Neural progenitor cell (in vitro differentiated cells): Measurements from ENCODE around the gene ADAMTSL1.

Experiments used
- EZH2 ChIP-seq: fragments of 200-600 bp; sonication (generic); IDR thresholded peaks from 2 replicates; pipeline ENCODE4 v1.6.1; 2017; ENCODE audit warnings: antibody characterized with exemption, mild to moderate bottlenecking, moderate library complexity
- EZH2phosphoT487 ChIP-seq: fragments of 200-600 bp; sonication (generic); IDR thresholded peaks from 2 replicates; pipeline ENCODE4 v1.6.1; 2017; ENCODE audit warnings: antibody characterized with exemption
- TF ChIP-seq, protein P1 (sequence below): fragments of 200-600 bp; sonication (generic); IDR thresholded peaks from 2 replicates; pipeline ENCODE4 v1.5.1; 2017; ENCODE audit warnings: antibody characterized with exemption, mild to moderate bottlenecking

DNA sequence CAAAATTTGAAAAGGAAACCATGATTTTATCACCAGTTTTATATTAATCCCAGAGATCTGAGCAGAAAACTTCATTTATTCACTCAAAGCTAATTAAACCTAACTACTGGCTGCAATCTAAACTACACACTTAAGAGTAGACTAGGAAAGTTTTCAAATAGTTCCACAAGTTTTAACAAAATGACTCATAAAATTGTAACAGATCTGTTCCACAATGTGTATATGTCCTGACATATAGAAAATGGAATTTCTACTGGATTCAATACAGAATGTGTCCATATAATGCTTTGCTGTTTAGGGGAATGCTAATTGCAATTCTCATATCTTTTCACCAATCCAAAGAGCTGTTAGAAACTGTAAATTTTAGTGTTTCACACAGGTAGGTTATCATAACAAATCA is 40.3 kb upstream of the ADAMTSL1 start:
- TF ChIP-seq, protein P1, sequence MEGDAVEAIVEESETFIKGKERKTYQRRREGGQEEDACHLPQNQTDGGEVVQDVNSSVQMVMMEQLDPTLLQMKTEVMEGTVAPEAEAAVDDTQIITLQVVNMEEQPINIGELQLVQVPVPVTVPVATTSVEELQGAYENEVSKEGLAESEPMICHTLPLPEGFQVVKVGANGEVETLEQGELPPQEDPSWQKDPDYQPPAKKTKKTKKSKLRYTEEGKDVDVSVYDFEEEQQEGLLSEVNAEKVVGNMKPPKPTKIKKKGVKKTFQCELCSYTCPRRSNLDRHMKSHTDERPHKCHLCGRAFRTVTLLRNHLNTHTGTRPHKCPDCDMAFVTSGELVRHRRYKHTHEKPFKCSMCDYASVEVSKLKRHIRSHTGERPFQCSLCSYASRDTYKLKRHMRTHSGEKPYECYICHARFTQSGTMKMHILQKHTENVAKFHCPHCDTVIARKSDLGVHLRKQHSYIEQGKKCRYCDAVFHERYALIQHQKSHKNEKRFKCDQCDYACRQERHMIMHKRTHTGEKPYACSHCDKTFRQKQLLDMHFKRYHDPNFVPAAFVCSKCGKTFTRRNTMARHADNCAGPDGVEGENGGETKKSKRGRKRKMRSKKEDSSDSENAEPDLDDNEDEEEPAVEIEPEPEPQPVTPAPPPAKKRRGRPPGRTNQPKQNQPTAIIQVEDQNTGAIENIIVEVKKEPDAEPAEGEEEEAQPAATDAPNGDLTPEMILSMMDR: no peak
- TF ChIP-seq EZH2 (no peak), EZH2phosphoT487 (no peak)
